Kidney epithelial cell (primary cell): ENCODE measurements around the gene CUL1. TPM values are rescaled to one million over a fixed set of nuclear protein-coding genes. Genes with fewer than 3 reads are reported as not detected.

ENCODE experiments used
- DNase-seq: peaks from one replicate; pipeline ENCODE4 v3.0.0-alpha.2; 2010; ENCODE audit warnings: low read depth
- H3K27me3 ChIP-seq: 2 replicates; pipeline ENCODE4 v1.6.0; 2011; ENCODE audit warnings: low read length; ENCODE audit not compliant: control insufficient read depth, insufficient read depth
- H3K36me3 ChIP-seq: 2 replicates; pipeline ENCODE4 v1.5.1; 2011; ENCODE audit warnings: low read length; ENCODE audit not compliant: control insufficient read depth, insufficient read depth
- H3K4me3 ChIP-seq: 2 replicates; pipeline ENCODE4 v1.5.1; 2011; ENCODE audit warnings: low read depth, mild to moderate bottlenecking, control low read depth, low read length
- CTCF ChIP-seq: IDR thresholded peaks from 2 replicates; pipeline ENCODE4 v1.5.1; 2011; ENCODE audit warnings: mild to moderate bottlenecking, moderate library complexity, low read length, control low read depth, inconsistent platforms; ENCODE audit not compliant: insufficient read depth, poor library complexity, severe bottlenecking
- total RNA-seq: library from RNA; depleted of rRNA; stranded (reverse); fragments of >200 nt; gene quantifications from 2 replicates; pipeline ENCODE4 v1.2.3, GENCODE V29; 2015

The CUL1 gene
- total RNA-seq, 1 donor from 2014 or later, result 41.3 TPM

GRCh38 chr7:148796841-148797240, 98.1 kb downstream of the CUL1 start:
- Histone ChIP-seq H3K4me3 (no peak overlapping the region), H3K27me3 (no peaks in the 10 kb centered on the region), H3K36me3 (peaks cover 5% of the 10 kb centered on the region)
- DNase-seq, result no peak
- TF ChIP-seq CTCF, result no peak

- no peak for TF ChIP-seq CTCF
- no peak for DNase-seq
- Histone ChIP-seq H3K36me3 (peaks cover 4% of the 10 kb centered on the region), H3K27me3 (no peaks in the 10 kb centered on the region), H3K4me3 (no peak overlapping the region)
Observed at GRCh38 chr7:148799893-148800555, 101.3 kb downstream of the CUL1 start.

- DNase-seq, result no peak
- Histone ChIP-seq H3K27me3 (no peaks in the 10 kb centered on the region), H3K4me3 (no peak overlapping the region), H3K36me3 (peaks cover 4% of the 10 kb centered on the region)
- TF ChIP-seq CTCF, result no peak
Observed at GRCh38 chr7:148800677-148801076, 102.0 kb downstream of the CUL1 start.

GRCh38 chr7:148802101-148802493, 103.4 kb downstream of the CUL1 start:
- peaks cover 4% of the 10 kb centered on the region for H3K36me3 ChIP-seq
- DNase-seq, result no peak
- TF ChIP-seq CTCF, result no peak
- no peaks in the 10 kb centered on the region for H3K27me3 ChIP-seq
- no peak overlapping the region for H3K4me3 ChIP-seq

GRCh38 chr7:148803094-148803493, 104.4 kb downstream of the CUL1 start:
- TF ChIP-seq CTCF, result no peak
- no peaks in the 10 kb centered on the region for H3K27me3 ChIP-seq
- no peak for DNase-seq
- no peak overlapping the region for H3K4me3 ChIP-seq
- H3K36me3 ChIP-seq, result peaks cover 5% of the 10 kb centered on the region
